ENCODE data around the gene DARS1.
A peak's percentile ranks its signal among the peaks of the same experiment; 100 is the strongest.

The DARS1 gene

DNA sequence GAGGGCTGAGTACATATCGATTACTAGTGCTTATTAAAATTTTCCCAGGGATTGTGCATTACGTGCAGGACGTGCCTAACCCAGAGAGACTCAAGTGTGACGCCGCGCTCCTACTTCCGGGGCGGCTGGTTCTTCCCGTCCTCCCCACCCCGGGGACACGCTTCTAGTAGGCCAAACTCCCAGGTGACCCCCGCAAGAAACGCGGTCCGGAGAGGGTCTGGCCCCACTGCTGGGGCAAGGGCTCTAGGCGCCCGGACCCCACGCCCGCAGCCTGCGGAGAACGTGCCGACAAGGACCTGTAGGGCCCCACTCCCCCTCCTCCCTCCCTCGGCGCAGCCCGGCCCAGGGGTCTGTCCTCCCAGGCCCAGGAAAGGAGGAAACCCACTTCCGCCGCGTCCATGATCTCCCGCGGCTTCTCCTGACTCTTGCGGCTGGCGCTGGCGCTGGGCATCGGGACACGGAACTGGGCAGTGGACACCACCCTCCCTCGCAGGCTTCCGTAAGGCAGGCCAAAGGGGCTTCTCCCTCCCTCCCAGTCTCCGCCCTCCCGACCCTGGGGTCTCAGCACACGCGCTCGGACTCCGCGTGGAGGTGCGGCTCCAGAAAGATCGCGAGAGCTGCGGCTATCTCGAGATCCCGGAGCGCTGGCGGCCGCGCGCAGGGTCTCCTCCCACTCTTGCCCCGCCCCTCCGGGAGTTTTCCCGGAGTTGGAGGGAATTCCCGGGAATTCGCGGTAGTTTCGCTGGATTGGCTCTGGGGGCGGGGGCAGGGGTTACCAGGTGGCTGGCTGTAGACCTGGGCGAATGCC lies at the start of gene DARS1:
Gene DARS1, minus strand, starts transcription at position 609 of the 808 bp plus-strand sequence. Its CDS starts 158 bp downstream, at position 451.
- DNase-seq = peak; percentile 93

- DNase-seq = no peak
Observed at GRCh38 chr2:136034629-136035028, 49.2 kb upstream of the DARS1 start.

DNA sequence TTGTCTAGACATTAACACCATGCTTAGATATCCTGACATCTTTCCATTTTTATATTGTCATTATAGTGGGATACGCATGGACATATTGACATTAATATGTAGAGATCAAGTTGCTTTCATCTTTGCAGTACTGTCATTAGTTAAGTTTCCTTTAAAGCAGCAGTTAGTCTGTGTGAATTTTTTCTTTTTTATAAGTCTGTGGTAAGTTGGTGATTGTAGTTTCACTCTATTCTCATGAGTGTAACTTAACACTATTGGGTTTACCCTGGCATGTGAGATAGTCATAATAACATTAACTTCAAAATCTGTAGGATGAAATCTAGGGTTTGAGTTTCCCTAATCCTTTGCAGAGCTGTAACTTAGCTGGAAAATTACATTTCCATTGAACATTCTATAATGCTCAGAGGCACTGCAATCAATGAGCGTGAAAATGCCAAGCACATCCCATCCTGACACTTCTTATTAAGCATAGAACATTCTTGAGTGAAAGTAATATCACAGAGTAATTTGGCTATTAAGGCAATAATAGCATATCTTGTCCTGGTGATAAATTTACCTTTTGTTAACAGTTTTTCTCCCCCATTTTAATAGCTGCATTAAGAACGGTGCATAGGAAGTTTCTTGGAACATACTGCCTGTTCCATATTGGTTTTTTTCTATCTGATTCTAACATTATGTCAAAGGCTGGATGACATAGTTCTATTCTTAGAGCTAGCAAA lies 47.5 kb upstream of the DARS1 start:
- no peak for DNase-seq

DNA sequence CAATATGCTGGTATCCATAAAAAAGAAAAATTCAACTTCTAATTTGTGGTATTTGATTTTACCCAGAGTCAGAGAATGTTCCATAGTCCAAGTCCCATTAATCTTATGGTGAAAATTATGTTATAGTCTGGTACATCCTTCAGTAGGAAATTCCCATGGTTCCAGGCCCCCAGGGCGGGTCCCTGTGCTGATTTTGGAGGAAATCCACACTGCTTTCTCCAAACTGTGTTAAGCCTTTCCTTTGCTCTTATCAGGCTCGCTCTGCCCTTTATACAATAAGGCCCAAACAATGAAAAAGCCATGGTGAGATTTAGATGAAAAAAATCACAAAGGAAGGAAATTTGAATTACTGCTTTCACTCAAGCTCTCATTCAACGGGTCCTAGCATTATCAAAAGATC lies 46.8 kb upstream of the DARS1 start:
- DNase-seq = no peak

DNA sequence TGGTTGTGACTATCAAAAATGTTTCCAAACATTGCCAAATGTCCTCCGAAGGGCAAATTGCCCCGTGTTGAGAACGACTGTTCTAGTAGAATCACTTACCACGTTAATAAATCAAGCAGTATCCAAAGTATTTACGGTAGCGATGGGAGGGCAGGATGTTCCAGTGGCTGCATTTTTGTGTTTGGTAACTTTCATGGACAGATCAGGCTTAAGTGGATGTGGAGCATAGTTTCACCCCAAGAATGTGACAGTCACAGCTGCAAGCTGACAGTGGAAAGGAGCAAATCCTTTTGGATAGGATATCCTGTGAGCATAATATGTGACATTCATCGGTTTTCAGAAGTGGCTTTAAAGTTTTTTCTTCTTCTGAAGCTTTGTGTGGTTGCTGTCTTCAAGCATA lies 46.3 kb upstream of the DARS1 start:
- no peak for DNase-seq

DNA sequence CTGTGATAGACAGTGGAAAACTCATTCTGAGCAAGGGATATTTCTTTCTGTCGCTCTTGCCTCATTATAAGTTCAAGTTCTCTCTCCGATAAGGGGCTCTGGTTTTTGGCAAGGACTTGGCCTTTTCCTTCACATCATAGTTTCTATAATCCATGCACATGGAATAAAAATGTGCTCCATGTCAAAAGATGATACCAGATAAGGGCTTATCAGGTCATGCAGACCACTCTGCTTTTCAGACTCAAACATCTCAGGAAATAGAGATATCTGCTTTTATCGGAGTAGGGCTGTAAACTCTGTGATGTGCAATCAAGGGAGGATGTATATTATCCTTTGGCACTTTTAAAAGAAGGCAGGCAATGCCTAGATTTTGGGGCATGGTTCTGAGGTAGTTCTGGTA lies 45.0 kb upstream of the DARS1 start:
- no peak for DNase-seq

DNA sequence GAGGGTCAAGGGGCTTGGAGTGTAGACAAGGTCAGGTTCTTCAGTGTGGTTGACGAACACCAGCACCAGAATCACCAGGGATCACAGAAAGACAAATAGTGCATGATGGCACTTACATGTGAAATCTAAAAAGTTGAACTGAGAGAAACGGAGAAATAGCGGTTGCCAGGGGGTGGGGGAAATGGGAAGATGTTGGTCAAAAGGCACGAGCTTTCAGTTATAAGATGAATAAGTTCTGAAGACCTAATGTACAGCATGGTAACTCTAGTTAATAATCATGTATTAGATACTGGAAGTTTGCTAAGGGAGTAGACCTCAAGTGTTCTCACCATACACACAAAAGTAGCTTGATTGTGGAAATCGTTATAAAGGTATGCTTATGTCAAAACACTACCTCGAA lies 43.7 kb upstream of the DARS1 start:
- DNase-seq = peak; percentile 22

DNA sequence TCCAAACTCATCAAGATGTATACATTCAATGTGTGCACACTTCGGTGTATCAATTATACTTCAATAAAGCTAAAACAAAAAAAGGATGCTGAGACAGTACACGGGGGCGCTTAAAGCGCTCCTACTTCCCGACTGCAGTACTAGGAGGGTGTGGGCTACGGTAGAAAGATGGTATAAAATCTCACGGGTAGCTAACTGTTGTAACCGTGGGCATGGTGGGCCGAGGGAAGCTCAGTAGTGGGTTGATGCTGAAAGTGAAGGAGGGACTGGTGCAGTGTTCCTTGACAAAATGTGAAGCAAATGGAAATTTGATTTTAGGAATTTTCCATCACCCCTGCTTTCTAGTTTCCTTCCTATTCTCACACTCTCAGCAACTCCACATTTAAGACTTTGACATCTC lies 42.6 kb upstream of the DARS1 start:
- DNase-seq = no peak

- no peak for DNase-seq
Observed at GRCh38 chr2:136027112-136027511, 41.7 kb upstream of the DARS1 start.

- no peak for DNase-seq
Observed at GRCh38 chr2:136025057-136025973, 39.9 kb upstream of the DARS1 start.

- DNase-seq = no peak
Observed at GRCh38 chr2:136024616-136025015, 39.2 kb upstream of the DARS1 start.

DNA sequence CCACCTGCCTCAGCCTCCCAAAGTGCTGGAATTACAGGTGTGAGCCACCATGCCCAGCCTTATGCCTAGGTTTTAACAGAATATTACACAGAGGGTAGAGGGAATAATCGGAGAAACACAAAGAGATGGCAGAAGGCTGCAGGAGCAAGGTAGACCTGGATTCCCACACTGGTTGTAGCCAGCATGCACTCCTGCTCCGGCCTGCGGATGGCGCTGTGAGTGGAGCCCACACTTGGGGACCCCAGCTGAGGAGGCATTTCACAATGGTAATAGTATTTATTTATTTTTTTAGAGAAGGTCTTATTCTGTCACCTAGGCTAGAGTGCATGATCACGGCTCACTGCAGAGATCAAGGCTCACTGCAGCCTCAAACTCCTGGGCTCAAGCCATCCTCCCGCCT lies 38.8 kb upstream of the DARS1 start:
- no peak for DNase-seq

DNA sequence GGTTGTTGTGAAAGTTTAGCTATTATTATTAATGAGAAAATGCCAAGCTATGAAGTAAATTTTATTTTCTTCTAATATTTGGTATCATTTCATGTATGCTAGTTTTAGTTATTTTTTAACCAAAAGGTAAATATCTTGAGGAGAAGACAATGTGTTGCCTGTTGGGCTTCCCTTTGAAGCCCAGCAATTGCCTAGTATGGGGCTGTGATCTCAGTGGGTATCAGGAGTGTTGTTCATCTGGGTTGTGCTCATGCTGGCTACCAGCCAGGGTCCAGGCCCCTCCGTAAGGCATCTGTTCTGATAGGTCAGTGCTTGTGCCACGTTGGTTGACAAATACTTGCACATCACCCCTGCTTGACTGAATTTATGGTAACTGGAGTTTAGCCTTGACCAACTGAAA lies 38.0 kb upstream of the DARS1 start:
- no peak for DNase-seq

DNA sequence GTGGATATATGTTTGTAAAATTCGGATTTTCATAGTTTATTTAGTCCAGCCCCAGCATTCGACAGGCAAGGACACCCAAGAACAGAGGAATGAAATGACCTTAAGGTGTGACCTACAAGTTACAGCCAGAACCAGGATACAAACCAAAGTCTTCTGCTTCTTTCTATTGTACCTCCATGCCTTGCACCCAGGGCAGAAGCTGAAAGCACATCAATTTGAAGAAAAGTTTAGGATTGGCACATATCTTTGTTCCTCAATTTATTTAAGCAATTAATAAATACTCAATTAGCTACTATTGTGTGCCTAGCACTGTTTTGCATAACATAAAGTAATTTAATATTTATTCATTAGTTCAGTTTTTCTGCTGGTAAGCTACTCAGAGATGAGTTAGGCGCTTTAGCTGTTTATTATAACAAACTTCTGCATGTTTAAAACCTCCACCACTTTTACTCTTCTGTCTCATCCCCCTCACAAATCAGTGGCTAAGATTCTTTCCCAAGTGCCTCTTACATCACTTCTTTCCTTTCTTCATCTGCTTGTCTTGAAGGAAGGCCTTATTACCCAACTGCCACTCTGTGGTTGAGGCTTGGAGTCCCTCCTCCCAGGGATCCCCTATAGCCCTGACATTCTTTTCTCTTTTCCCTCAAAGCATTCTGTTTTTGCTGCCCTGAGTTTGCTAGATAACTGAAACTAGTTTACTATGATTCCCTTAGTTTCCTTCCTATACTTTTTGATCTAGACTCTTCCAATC lies 37.1 kb upstream of the DARS1 start:
- DNase-seq = peak; percentile 97

- peak; percentile 82 for DNase-seq
Observed at GRCh38 chr2:136021976-136022375, 36.5 kb upstream of the DARS1 start.

DNA sequence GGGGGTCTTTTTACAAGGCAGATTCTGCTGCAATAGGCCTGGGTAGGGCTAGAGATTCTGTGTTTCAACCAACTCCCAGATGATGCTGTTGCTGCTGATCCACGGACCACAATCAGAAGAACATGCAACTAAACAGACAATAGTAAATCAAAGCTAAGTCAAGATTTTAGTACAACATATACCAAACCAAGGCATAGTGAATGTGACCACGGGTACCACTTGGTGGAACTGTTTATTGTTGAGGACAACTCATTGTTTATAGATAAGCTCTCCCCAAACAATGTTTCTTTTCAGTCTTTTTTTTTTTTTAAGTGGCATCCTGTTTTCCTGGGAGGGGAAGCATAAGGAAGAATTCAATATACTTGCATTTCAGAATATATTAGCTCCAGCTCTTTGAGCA lies 36.0 kb upstream of the DARS1 start:
- no peak for DNase-seq

- no peak for DNase-seq
Observed at GRCh38 chr2:136020831-136021230, 35.4 kb upstream of the DARS1 start.

DNA sequence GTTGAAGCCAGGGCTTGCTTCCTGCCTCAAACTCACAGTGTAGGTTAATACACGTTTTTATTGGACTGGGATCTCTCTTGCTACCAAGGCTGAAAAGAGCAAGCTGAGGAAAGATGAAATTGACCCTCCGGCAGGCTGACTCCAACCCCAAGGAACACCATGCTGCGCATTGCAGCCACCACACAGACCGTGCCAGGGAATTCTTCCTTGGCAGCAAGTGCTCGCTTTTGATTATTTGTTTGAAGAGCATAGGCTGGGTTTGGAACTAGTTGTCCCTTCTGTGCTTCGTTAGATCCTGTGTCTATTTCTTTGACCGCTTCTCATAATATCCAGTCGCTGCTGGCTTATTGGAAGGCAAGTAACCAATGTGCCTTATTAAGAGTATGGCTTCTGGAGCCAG lies 34.4 kb upstream of the DARS1 start:
- DNase-seq = no peak

DNA sequence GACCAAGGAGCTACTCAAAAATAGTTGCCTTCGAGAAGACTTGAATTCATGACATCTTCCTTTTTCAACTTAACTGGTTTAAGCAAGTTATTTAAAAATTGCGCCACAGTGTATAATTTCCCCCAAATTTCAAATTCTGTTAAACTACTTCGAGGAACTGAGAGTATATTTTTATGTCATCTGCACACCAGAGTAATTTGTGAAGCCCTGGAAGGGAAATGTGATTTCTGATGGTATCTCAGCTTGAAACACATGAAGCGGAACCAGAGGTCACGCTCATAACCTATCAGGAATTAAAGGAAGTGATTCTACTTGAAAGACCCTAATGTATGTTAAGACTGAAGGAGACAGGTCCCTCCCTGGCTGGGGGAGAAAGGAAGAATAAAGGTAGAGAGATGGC lies 33.9 kb upstream of the DARS1 start:
- DNase-seq = peak; percentile 93

DNA sequence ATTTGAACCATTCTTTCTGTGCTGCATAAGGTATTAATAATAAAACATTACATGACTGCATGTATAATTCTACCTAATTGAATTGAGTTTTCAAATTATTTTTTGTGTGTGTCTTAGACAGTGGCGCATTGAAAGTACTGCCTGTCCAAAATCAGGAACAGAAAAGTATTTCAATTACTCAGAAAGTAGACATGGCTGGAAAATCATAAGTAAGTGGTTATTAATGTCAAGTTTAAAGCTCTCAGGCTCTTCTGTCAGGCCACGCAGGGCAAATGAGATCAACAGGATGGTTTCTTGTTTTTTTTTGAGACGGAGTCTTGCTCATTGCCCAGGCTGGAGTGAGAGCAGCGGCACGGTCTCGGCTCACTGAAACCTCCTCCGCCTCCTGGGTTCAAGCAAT lies 32.4 kb upstream of the DARS1 start:
- no peak for DNase-seq

- DNase-seq = peak; percentile 80
Observed at GRCh38 chr2:136016836-136017235, 31.4 kb upstream of the DARS1 start.

DNA sequence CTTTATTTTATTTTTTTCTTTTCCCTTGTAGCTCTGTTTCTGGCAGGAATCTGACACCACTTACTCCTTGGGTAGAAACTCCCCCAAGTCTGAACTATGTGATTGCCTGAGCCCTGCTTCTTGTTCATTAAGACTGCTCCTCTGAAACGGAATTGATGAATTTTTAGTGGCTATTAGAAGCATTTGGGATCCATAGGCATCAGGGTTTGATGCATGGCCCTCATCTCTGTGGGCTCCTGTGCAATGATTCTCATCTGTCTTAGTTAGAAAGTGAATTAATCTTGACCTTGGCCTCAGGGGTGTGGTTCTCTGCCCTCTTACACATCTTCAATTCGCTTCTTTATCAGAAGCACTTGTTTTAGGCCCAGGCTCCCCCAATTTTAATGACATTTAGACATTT lies 31.0 kb upstream of the DARS1 start:
- no peak for DNase-seq

DNA sequence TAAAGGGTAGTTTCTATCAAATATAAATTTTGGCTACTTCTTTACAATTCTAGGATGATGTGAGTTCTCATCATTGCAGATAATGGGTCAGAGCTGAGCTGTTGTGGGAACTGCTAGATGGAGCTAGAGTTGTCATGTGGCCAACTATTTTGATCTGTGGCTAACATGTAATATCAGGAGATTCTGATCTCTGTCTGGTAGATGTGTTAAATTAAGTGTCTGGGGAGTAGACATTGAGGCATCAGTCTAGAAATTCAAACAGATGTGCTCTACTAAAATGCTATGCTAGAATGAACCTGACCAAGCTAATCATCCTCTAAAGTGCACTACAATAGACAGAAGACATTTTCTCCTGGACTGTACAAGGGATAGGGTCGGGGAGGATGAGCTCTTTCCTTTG lies 30.3 kb upstream of the DARS1 start:
- no peak for DNase-seq
